ENCODE data around the gene HLA-DQA1.

HLA-DQA1 gene

DNA sequence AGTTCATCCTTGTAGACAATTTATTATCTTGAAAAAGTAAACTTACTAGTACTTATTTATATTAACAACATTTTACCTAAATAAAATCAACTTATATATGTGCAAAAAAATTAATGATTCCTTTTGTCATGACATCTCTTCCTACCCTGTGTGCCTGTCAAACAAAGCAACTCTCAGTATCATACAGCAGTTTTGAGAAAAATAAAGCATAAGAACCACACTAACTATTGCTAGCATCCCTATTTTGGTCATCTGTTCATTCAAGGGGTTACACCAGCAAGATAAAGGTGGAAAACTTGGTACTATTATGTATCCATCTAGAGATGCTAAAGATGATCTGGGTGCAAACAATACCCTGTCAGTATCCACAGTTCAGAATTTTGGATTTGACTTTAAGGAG is 40.2 kb upstream of the HLA-DQA1 start:
- H2AFZ ChIP-seq (ENCODE audit: low read depth, low read length, severe bottlenecking), result no peak overlapping the region
- TF ChIP-seq, protein P1, sequence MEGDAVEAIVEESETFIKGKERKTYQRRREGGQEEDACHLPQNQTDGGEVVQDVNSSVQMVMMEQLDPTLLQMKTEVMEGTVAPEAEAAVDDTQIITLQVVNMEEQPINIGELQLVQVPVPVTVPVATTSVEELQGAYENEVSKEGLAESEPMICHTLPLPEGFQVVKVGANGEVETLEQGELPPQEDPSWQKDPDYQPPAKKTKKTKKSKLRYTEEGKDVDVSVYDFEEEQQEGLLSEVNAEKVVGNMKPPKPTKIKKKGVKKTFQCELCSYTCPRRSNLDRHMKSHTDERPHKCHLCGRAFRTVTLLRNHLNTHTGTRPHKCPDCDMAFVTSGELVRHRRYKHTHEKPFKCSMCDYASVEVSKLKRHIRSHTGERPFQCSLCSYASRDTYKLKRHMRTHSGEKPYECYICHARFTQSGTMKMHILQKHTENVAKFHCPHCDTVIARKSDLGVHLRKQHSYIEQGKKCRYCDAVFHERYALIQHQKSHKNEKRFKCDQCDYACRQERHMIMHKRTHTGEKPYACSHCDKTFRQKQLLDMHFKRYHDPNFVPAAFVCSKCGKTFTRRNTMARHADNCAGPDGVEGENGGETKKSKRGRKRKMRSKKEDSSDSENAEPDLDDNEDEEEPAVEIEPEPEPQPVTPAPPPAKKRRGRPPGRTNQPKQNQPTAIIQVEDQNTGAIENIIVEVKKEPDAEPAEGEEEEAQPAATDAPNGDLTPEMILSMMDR (IDR thresholded peaks at IDR 0.05; ENCODE audit: insufficient read depth, low read length, poor library complexity, severe bottlenecking), result no peak
- no peak for TF ChIP-seq EZH2phosphoT487 (conservative IDR thresholded peaks at IDR 0.05; ENCODE audit: low read length)
- H3K9me3 ChIP-seq (ENCODE audit: insufficient read depth, low read length), result no peaks in the 10 kb centered on the region
- H3K4me2 ChIP-seq (ENCODE audit: low read depth, low read length, poor library complexity, severe bottlenecking), result no peak overlapping the region
- no peaks in the 10 kb centered on the region for H4K20me1 ChIP-seq (ENCODE audit: low read depth, low read length)
- H3K27ac ChIP-seq (ENCODE audit: low read depth, low read length), result no peak overlapping the region
- no peaks in the 10 kb centered on the region for H3K79me2 ChIP-seq (ENCODE audit: insufficient read depth, low read length)
- no peaks in the 10 kb centered on the region for H3K9me2 ChIP-seq (replicated peaks; ENCODE audit: insufficient read depth, low read length)
- H3K9ac ChIP-seq (ENCODE audit: low read length), result no peak overlapping the region
- H3F3A ChIP-seq (ENCODE audit: insufficient read depth), result no peaks in the 10 kb centered on the region
- H3K27me3 ChIP-seq (ENCODE audit: low read length), result no peaks in the 10 kb centered on the region
- no peaks in the 10 kb centered on the region for H3K36me3 ChIP-seq (ENCODE audit: low read length)
- no peak overlapping the region for H3K4me3 ChIP-seq (ENCODE audit: insufficient read depth, low read length, poor library complexity, severe bottlenecking)

DNA sequence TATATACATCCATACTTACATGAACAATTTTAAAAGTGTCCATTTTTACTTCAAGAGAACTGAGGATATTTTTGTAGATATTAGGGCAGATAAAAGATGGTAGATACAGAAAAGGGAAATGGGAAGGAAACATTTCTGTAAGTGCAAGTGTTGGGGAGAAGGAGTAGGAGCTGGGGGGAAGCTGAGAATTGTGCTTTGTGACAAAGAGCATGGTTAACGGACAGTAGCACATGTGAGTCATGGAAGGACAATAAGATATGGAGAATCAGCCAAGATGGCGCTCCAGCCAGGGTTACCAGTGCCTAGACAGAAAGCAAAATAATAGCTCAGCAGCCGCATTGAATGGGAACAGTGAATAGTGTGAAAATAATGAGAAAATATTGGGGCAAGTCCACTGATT is 34.8 kb upstream of the HLA-DQA1 start:
- Histone ChIP-seq H3K9me2 (replicated peaks; ENCODE audit: insufficient read depth, low read length) (no peaks in the 10 kb centered on the region), H3K4me2 (ENCODE audit: low read depth, low read length, poor library complexity, severe bottlenecking) (no peak overlapping the region), H3K9ac (ENCODE audit: low read length) (no peak overlapping the region), H3K27me3 (ENCODE audit: low read length) (no peaks in the 10 kb centered on the region), H3F3A (ENCODE audit: insufficient read depth) (peaks cover 6% of the 10 kb centered on the region), H4K20me1 (ENCODE audit: low read depth, low read length) (no peaks in the 10 kb centered on the region), H3K9me3 (ENCODE audit: insufficient read depth, low read length) (no peaks in the 10 kb centered on the region), H3K27ac (ENCODE audit: low read depth, low read length) (no peak overlapping the region; the same call in 1 of the 2 replicates), H2AFZ (ENCODE audit: low read depth, low read length, severe bottlenecking) (peak overlapping the region; percentile 6), H3K79me2 (ENCODE audit: insufficient read depth, low read length) (no peaks in the 10 kb centered on the region), H3K36me3 (ENCODE audit: low read length) (no peaks in the 10 kb centered on the region), H3K4me3 (ENCODE audit: insufficient read depth, low read length, poor library complexity, severe bottlenecking) (no peak overlapping the region)
- TF ChIP-seq EZH2phosphoT487 (conservative IDR thresholded peaks at IDR 0.05; ENCODE audit: low read length), result no peak
- TF ChIP-seq, protein P1 (IDR thresholded peaks at IDR 0.05; ENCODE audit: insufficient read depth, low read length, poor library complexity, severe bottlenecking), result no peak

DNA sequence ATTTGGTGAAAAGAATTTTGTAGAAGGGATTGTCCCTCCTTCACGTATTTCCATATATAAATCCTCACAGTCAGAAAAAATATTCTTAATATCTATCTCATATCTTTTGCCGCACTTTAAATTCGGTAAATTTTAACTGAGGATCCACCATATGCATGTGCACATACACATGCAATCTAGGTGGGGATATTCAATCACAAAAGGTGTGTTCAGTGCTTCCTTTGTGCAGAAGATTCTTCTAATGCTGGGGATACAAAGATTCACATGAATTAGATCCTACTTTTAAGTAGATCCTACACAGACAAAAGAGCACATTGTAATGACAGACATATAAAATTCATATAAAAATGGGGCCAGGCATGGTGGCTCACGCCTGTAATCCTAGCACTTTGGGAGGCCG is 34.0 kb upstream of the HLA-DQA1 start:
- H4K20me1 ChIP-seq (ENCODE audit: low read depth, low read length), result no peaks in the 10 kb centered on the region
- no peaks in the 10 kb centered on the region for H3K27me3 ChIP-seq (ENCODE audit: low read length)
- H3K4me3 ChIP-seq (ENCODE audit: insufficient read depth, low read length, poor library complexity, severe bottlenecking), result no peak overlapping the region
- no peaks in the 10 kb centered on the region for H3K36me3 ChIP-seq (ENCODE audit: low read length)
- H3K4me2 ChIP-seq (ENCODE audit: low read depth, low read length, poor library complexity, severe bottlenecking), result peak overlapping the region; percentile 34
- peak overlapping the region; percentile 6 for H2AFZ ChIP-seq (ENCODE audit: low read depth, low read length, severe bottlenecking)
- no peaks in the 10 kb centered on the region for H3K79me2 ChIP-seq (ENCODE audit: insufficient read depth, low read length)
- 0 out of 2 replicates have a peak overlapping the region, but pooled peaks have one; percentile 2 for H3K9ac ChIP-seq (ENCODE audit: low read length)
- no peaks in the 10 kb centered on the region for H3K9me3 ChIP-seq (ENCODE audit: insufficient read depth, low read length)
- peaks cover 6% of the 10 kb centered on the region for H3F3A ChIP-seq (ENCODE audit: insufficient read depth)
- TF ChIP-seq EZH2phosphoT487 (conservative IDR thresholded peaks at IDR 0.05; ENCODE audit: low read length), result no peak
- TF ChIP-seq, protein P1 (IDR thresholded peaks at IDR 0.05; ENCODE audit: insufficient read depth, low read length, poor library complexity, severe bottlenecking), result no peak
- peak overlapping the region; percentile 73 for H3K27ac ChIP-seq (ENCODE audit: low read depth, low read length)
- no peaks in the 10 kb centered on the region for H3K9me2 ChIP-seq (replicated peaks; ENCODE audit: insufficient read depth, low read length)
